ENCODE measurements around the gene GZMM. TPM values are rescaled to one million over a fixed set of nuclear protein-coding genes. Genes with fewer than 3 reads are reported as not detected.

The GZMM gene
- 0.37 TPM in 1 of 2 replicates, not detected in the other for total RNA-seq

DNA sequence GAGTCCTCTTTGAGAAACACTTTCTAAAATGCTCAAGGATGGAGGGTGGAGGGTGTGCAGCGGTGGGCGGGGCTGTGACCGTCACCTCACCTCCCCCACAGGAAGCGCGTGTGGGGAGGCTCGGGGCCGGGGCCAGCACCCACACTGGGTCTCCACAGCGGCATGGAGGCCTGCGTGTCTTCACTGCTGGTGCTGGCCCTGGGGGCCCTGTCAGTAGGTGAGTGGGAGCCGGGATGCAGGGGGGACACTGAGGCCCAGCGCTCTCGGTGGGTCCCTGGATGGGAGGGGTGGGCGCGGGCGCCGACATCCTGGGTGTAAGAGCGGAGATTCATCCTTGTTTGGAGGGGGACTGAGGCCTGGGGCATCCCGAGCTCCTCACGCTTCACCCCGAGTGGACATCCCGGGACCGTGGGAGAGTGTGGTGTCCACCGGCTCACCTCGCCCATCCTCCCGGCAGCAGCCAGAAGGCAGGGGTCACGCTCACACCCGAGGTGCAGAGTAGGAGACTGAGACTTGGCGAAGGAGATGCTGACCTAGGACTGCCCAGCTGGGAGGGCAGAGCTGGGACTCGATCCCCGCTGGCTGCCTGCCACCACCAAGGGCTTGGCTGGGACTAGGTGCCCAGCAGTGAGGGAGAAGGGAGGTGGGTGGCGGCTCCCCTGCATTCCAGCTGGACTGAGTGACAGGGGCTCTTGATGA lies at the start of gene GZMM:
Gene GZMM, plus strand, starts transcription at position 144 of the 699 bp plus-strand sequence. Its CDS starts 19 bp downstream, at position 163.

DNA sequence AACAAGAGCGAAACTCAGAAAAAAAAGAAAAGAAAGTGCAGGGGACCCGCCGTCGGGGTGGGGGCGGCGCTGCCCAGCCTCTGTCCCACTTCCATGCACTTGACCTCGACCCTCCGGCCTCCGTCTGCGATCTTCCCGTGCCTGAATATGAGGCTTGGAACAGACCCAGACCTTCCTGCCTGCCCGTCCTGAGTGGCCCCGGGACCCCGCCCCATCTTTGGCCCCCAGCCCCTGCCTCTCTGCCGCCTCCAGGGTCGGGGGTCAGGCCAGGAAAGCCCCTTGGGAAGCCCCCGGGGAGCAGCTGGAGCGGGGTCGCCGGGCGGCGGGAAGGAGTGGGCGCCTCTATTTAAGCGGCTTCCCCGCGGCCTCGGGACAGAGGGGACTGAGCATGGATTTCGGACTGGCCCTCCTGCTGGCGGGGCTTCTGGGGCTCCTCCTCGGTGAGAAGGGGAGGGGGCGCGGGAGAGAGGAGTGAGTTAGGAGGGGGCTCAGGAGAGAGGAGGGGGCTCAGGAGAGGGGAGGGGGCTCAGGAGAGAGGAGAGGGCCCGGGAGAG lies 47.7 kb upstream of the GZMM start, which contains the start of gene MADCAM1:
Gene MADCAM1, plus strand, starts transcription at position 375 of the 554 bp plus-strand sequence. Its CDS starts 14 bp downstream, at position 389.

GRCh38 chr19:507286-508203 lies 36.3 kb upstream of the GZMM start, which contains the start of gene TPGS1:
TSS of gene TPGS1 (plus strand) at chr19:507497. CDS start at chr19:507507, 10 bp downstream.

GRCh38 chr19:531753-532560 lies 11.9 kb upstream of the GZMM start, which contains the start of gene CDC34:
TSS of gene CDC34 (plus strand) at chr19:531760. CDS start at chr19:531932, 172 bp downstream.

GRCh38 chr19:572140-572742 lies 28.4 kb downstream of the GZMM start, which contains the start of gene BSG:
TSS of gene BSG (plus strand) at chr19:572596. CDS start at chr19:572635, 39 bp downstream.

GRCh38 chr19:589693-590395 lies 46.0 kb downstream of the GZMM start, which contains the start of gene HCN2:
TSS of gene HCN2 (plus strand) at chr19:589881. CDS start at chr19:589946, 65 bp downstream.

Other genes starting within 250 kb of the GZMM start
- 7.9 and 13.5 TPM in 2 replicates for gene MIER2, start 199.3 kb upstream of the GZMM start, total RNA-seq
- gene C2CD4C, start 134.9 kb upstream of the GZMM start, total RNA-seq, result 0.42 TPM in 2 replicates
- 0.07 and 0.14 TPM in 2 replicates for gene SHC2, start 83.0 kb upstream of the GZMM start, total RNA-seq
- gene MADCAM1, start 47.6 kb upstream of the GZMM start, total RNA-seq, result 0.14 TPM in 1 of 2 replicates, not detected in the other
- gene TPGS1, start 36.6 kb upstream of the GZMM start, total RNA-seq, result 37.6 and 38.8 TPM in 2 replicates
- gene CDC34, start 12.3 kb upstream of the GZMM start, total RNA-seq, result 94.9 and 162 TPM in 2 replicates
- gene BSG, start 28.5 kb downstream of the GZMM start, total RNA-seq, result 634 and 675 TPM in 2 replicates
- 0.63 and 0.98 TPM in 2 replicates for gene HCN2, start 45.8 kb downstream of the GZMM start, total RNA-seq
- gene POLRMT, start 89.5 kb downstream of the GZMM start, total RNA-seq, result 35.1 and 38.7 TPM in 2 replicates
- not detected in 2 replicates for gene FGF22, start 95.8 kb downstream of the GZMM start, total RNA-seq
- 139 and 142 TPM in 2 replicates for gene RNF126, start 119.2 kb downstream of the GZMM start, total RNA-seq
- 207 and 297 TPM in 2 replicates for gene FSTL3, start 132.3 kb downstream of the GZMM start, total RNA-seq
- gene PRSS57, start 151.4 kb downstream of the GZMM start, total RNA-seq, result not detected in 2 replicates
- gene PALM, start 164.9 kb downstream of the GZMM start, total RNA-seq, result 6.7 TPM in 2 replicates
- gene MISP, start 207.1 kb downstream of the GZMM start, total RNA-seq, result 73.5 and 106 TPM in 2 replicates

Data from airway epithelial cell (primary cell).